Natural killer cell (primary cell): ENCODE measurements around the gene RAB11FIP3. TPM values are rescaled to one million over a fixed set of nuclear protein-coding genes. Genes with fewer than 3 reads are reported as not detected.

ENCODE experiments used
- ATAC-seq, 3 donors: fragments of 150-1000 bp in 2 of 3; fragments of 200-7000 bp in 1 of 3; cut with Tn5 transposase; 1 replicate in 1 of 3; 2 replicates in 2 of 3; pipeline ENCODE4 v1.10.0; 2021; ENCODE audit warnings: mild to moderate bottlenecking in 2 of 3, moderate library complexity in 2 of 3
- DNase-seq, 2 donors: peaks; one replicate each; pipeline versions ENCODE4 v3.0.0 to v3.0.0-alpha.2; 2013 to 2021; ENCODE audit warnings: mixed read lengths in 1 of 2
- H3K27ac ChIP-seq: one replicate; pipeline ENCODE4 v1.5.1; 2013; ENCODE audit warnings: mild to moderate bottlenecking, low read length
- H3K27me3 ChIP-seq: one replicate; pipeline ENCODE4 v1.6.1; 2013; ENCODE audit warnings: low read length; ENCODE audit not compliant: control insufficient read depth, insufficient read depth
- H3K36me3 ChIP-seq: one replicate; pipeline ENCODE4 v1.6.1; 2013; ENCODE audit warnings: low read length; ENCODE audit not compliant: control insufficient read depth, insufficient read depth
- H3K4me1 ChIP-seq: one replicate; pipeline ENCODE4 v1.6.1; 2013; ENCODE audit warnings: low read length; ENCODE audit not compliant: control insufficient read depth, insufficient read depth
- H3K4me3 ChIP-seq: one replicate; pipeline ENCODE4 v1.5.1; 2013; ENCODE audit warnings: low read length
- H3K9me3 ChIP-seq: one replicate; pipeline ENCODE4 v1.6.1; 2013; ENCODE audit warnings: low read length; ENCODE audit not compliant: control insufficient read depth, insufficient read depth
- H3K27ac Mint-ChIP-seq, 2 donors: one replicate each; pipeline ENCODE4 v1.8.0; 2022; ENCODE audit warnings: mild to moderate bottlenecking in 2 of 2, mixed read lengths in 2 of 2, moderate library complexity in 1 of 2
- H3K27me3 Mint-ChIP-seq, 2 donors: one replicate each; pipeline ENCODE4 v1.8.0; 2022; ENCODE audit warnings: low read depth in 2 of 2, mixed read lengths in 2 of 2
- H3K36me3 Mint-ChIP-seq: one replicate; pipeline ENCODE4 v1.8.0; 2022; ENCODE audit warnings: mixed read lengths
- H3K4me1 Mint-ChIP-seq, 2 donors: one replicate each; pipeline ENCODE4 v1.8.0; 2022; ENCODE audit warnings: mixed read lengths in 2 of 2
- H3K4me3 Mint-ChIP-seq: one replicate; pipeline ENCODE4 v1.8.0; 2022; ENCODE audit warnings: mild to moderate bottlenecking, moderate library complexity, mixed read lengths
- H3K9me3 Mint-ChIP-seq, 2 donors: one replicate each; pipeline ENCODE4 v1.8.0; 2022; ENCODE audit warnings: mixed read lengths in 2 of 2
- WGBS: methylation state at CpG from one replicate; pipeline ENCODE4 v1.1.7; 2013; ENCODE audit warnings: missing lambda C conversion rate; ENCODE audit not compliant: insufficient coverage; 5-methylcytosine and 5-hydroxymethylcytosine counted together
- intact Hi-C: fragments of 100-400 bp; cut with micrococcal nuclease; formaldehyde crosslinking; loops from one replicate; pipeline ENCODE4 v1.14.2; 2022
- total RNA-seq, 4 donors: library from RNA; stranded (reverse); fragments of 120-200 nt in 1 of 4; gene quantifications; one replicate each; pipeline versions ENCODE4 v1.2.3 to v1.2.4, GENCODE V29; 2013 to 2022
- TF ChIP-seq, protein P1 (sequence below): fragments of 200-600 bp; IDR thresholded peaks from one replicate; pipeline ENCODE4 v1.8.0; 2022; ENCODE audit warnings: antibody characterized with exemption

RAB11FIP3 gene
- total RNA-seq, 3 donors from 2014 or later (not counting 1 experiment from before 2014, with no cell fraction given) = 51.0 to 61.2 (median 55.3) TPM

- Histone ChIP-seq H3K9me3 (no peaks in the 10 kb centered on the region), H3K27me3 (peaks cover 10% of the 10 kb centered on the region), H3K27ac (no peak overlapping the region), H3K36me3 (no peaks in the 10 kb centered on the region), H3K4me3 (no peak overlapping the region), H3K4me1 (no peaks in the 10 kb centered on the region)
- WGBS = 57% methylated on average over 22 of the region's 22 CpGs
- intact Hi-C loops = no loop called here
- no peaks in the 10 kb centered on the region for H3K36me3 Mint-ChIP-seq
- DNase-seq = no peak
- H3K4me1 Mint-ChIP-seq = no peaks in the 10 kb centered on the region
- H3K4me3 Mint-ChIP-seq = no peak overlapping the region
- H3K27me3 Mint-ChIP-seq = peaks cover 0 to 4% of the 10 kb centered on the region in 2 donors
- no peak overlapping the region for H3K27ac Mint-ChIP-seq
- no peaks in the 10 kb centered on the region for H3K9me3 Mint-ChIP-seq
- no peak for ATAC-seq
- TF ChIP-seq, protein P1, sequence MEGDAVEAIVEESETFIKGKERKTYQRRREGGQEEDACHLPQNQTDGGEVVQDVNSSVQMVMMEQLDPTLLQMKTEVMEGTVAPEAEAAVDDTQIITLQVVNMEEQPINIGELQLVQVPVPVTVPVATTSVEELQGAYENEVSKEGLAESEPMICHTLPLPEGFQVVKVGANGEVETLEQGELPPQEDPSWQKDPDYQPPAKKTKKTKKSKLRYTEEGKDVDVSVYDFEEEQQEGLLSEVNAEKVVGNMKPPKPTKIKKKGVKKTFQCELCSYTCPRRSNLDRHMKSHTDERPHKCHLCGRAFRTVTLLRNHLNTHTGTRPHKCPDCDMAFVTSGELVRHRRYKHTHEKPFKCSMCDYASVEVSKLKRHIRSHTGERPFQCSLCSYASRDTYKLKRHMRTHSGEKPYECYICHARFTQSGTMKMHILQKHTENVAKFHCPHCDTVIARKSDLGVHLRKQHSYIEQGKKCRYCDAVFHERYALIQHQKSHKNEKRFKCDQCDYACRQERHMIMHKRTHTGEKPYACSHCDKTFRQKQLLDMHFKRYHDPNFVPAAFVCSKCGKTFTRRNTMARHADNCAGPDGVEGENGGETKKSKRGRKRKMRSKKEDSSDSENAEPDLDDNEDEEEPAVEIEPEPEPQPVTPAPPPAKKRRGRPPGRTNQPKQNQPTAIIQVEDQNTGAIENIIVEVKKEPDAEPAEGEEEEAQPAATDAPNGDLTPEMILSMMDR = no peak
Observed at GRCh38 chr16:558298-559020, 133.0 kb downstream of the RAB11FIP3 start.

GRCh38 chr16:559021-559380 is 133.6 kb downstream of the RAB11FIP3 start:
- TF ChIP-seq, protein P1 = no peak
- Mint-ChIP-seq H3K36me3 (no peaks in the 10 kb centered on the region), H3K27ac (no peak overlapping the region), H3K27me3 (peaks cover 0 to 4% of the 10 kb centered on the region in 2 donors), H3K4me3 (no peak overlapping the region), H3K9me3 (no peaks in the 10 kb centered on the region), H3K4me1 (no peaks in the 10 kb centered on the region)
- Histone ChIP-seq H3K9me3 (no peaks in the 10 kb centered on the region), H3K27ac (no peak overlapping the region), H3K4me1 (no peaks in the 10 kb centered on the region), H3K27me3 (peaks cover 10% of the 10 kb centered on the region), H3K36me3 (no peaks in the 10 kb centered on the region), H3K4me3 (no peak overlapping the region)
- WGBS = 92% methylated on average over 15 of the region's 15 CpGs
- ATAC-seq (no peak), DNase-seq (no peak)
- intact Hi-C loops = no loop called here

DNA sequence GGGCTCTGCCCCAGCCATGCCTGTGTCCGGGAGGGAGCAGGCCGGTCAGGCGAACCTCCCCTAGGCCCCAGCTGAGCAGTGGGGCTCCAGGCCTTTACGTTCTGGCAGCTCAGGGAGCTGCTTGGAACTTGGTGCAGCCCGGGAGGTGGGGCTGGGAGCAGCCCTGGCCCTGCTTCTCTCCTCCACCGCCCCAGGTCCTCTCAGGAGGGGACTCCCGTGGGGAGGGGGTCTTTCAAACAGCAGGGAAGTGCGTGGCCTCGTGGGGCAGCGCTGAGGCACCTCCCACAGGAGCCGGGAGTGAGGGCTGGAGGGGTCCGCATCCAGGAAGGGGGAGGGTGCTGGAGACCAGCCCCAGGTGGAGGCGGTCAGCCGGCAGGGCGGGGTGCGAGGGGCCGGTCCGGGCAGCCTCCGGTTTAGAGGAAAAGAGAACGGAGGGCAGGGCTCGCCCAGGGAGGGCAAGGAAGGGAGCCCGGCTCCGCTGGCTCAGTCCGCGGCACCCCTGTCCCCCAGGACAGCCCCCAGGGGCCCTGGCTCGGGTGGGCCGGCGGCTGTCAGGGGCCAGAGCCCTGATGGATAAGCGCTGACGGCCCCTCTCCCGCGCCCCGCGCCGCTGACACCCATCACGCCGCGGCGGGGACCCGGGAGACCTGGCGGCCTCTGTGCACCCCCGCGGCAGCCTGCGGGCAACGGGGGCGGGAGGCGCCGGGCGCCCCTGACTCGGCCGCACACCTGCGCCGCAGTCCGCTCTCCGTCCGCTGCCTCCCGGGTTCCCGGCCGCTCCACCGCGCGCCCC is 134.2 kb downstream of the RAB11FIP3 start:
- H3K27me3 ChIP-seq = peaks cover 10% of the 10 kb centered on the region
- peaks cover 0 to 4% of the 10 kb centered on the region in 2 donors for H3K27me3 Mint-ChIP-seq
- DNase-seq (no peak), ATAC-seq (peak in 1 of 3 donors; percentile 17)
- peak overlapping the region; percentile 40 for H3K4me3 Mint-ChIP-seq
- H3K36me3 Mint-ChIP-seq = no peaks in the 10 kb centered on the region
- H3K36me3 ChIP-seq = no peaks in the 10 kb centered on the region
- no peak overlapping the region for H3K27ac Mint-ChIP-seq
- H3K9me3 ChIP-seq = no peaks in the 10 kb centered on the region
- TF ChIP-seq, protein P1 = no peak
- no peaks in the 10 kb centered on the region for H3K4me1 ChIP-seq
- H3K27ac ChIP-seq = no peak overlapping the region
- H3K4me3 ChIP-seq = no peak overlapping the region
- 18% methylated on average over 62 of the region's 62 CpGs for WGBS
- no peaks in the 10 kb centered on the region for H3K9me3 Mint-ChIP-seq
- intact Hi-C loops = no loop called here
- no peaks in the 10 kb centered on the region for H3K4me1 Mint-ChIP-seq
